Measurements from ENCODE around the gene USP31.

Gene USP31

GRCh38 chr16:23057013-23057596, 92.1 kb downstream of the USP31 start:
- no peaks in the 10 kb centered on the region for H3K4me1 ChIP-seq (ENCODE audit: control insufficient read depth, insufficient read depth, low read length)
- no peak for DNase-seq (ENCODE audit: low read depth)
- peaks cover 5% of the 10 kb centered on the region for H3K9me3 ChIP-seq (ENCODE audit: control insufficient read depth, low read length)
- no peaks in the 10 kb centered on the region for H3K36me3 ChIP-seq (ENCODE audit: control insufficient read depth, insufficient read depth, low read length, severe bottlenecking)
- no peak overlapping the region for H3K4me3 ChIP-seq (ENCODE audit: low read length)
- H3K27me3 ChIP-seq (replicated peaks; ENCODE audit: control insufficient read depth, insufficient read depth, low read length) = peaks cover 36% of the 10 kb centered on the region
- H3K9ac ChIP-seq (ENCODE audit: low read length) = no peak overlapping the region

GRCh38 chr16:23055481-23055880, 93.8 kb downstream of the USP31 start:
- peaks cover 48% of the 10 kb centered on the region for H3K27me3 ChIP-seq (replicated peaks; ENCODE audit: control insufficient read depth, insufficient read depth, low read length)
- DNase-seq (ENCODE audit: low read depth) = no peak
- no peak overlapping the region for H3K9ac ChIP-seq (ENCODE audit: low read length)
- no peaks in the 10 kb centered on the region for H3K4me1 ChIP-seq (ENCODE audit: control insufficient read depth, insufficient read depth, low read length)
- H3K36me3 ChIP-seq (ENCODE audit: control insufficient read depth, insufficient read depth, low read length, severe bottlenecking) = no peaks in the 10 kb centered on the region
- peaks cover 5% of the 10 kb centered on the region for H3K9me3 ChIP-seq (ENCODE audit: control insufficient read depth, low read length)
- no peak overlapping the region for H3K4me3 ChIP-seq (ENCODE audit: low read length)

GRCh38 chr16:23052908-23053580, 96.2 kb downstream of the USP31 start:
- peaks cover 38% of the 10 kb centered on the region for H3K27me3 ChIP-seq (replicated peaks; ENCODE audit: control insufficient read depth, insufficient read depth, low read length)
- no peak for DNase-seq (ENCODE audit: low read depth)

GRCh38 chr16:23052221-23052620, 97.0 kb downstream of the USP31 start:
- no peaks in the 10 kb centered on the region for H3K36me3 ChIP-seq (ENCODE audit: control insufficient read depth, insufficient read depth, low read length, severe bottlenecking)

More at GRCh38 chr16:23052908-23053580, 96.2 kb downstream of the USP31 start:
- H3K4me1 ChIP-seq (ENCODE audit: control insufficient read depth, insufficient read depth, low read length) = no peaks in the 10 kb centered on the region
- H3K9ac ChIP-seq (ENCODE audit: low read length) = no peak overlapping the region
- H3K9me3 ChIP-seq (ENCODE audit: control insufficient read depth, low read length) = peaks cover 5% of the 10 kb centered on the region
- no peak overlapping the region for H3K4me3 ChIP-seq (ENCODE audit: low read length)
- H3K36me3 ChIP-seq (ENCODE audit: control insufficient read depth, insufficient read depth, low read length, severe bottlenecking) = no peaks in the 10 kb centered on the region

GRCh38 chr16:23051587-23051986, 97.7 kb downstream of the USP31 start:
- Histone ChIP-seq H3K9me3 (ENCODE audit: control insufficient read depth, low read length) (no peaks in the 10 kb centered on the region), H3K36me3 (ENCODE audit: control insufficient read depth, insufficient read depth, low read length, severe bottlenecking) (no peaks in the 10 kb centered on the region), H3K27me3 (replicated peaks; ENCODE audit: control insufficient read depth, insufficient read depth, low read length) (peaks cover 44% of the 10 kb centered on the region), H3K4me1 (ENCODE audit: control insufficient read depth, insufficient read depth, low read length) (no peaks in the 10 kb centered on the region), H3K4me3 (ENCODE audit: low read length) (no peak overlapping the region), H3K9ac (ENCODE audit: low read length) (no peak overlapping the region)
- DNase-seq (ENCODE audit: low read depth) = no peak

More at GRCh38 chr16:23052221-23052620, 97.0 kb downstream of the USP31 start:
- H3K9me3 ChIP-seq (ENCODE audit: control insufficient read depth, low read length) = peaks cover 3% of the 10 kb centered on the region
- DNase-seq (ENCODE audit: low read depth) = no peak
- no peaks in the 10 kb centered on the region for H3K4me1 ChIP-seq (ENCODE audit: control insufficient read depth, insufficient read depth, low read length)
- H3K27me3 ChIP-seq (replicated peaks; ENCODE audit: control insufficient read depth, insufficient read depth, low read length) = peaks cover 45% of the 10 kb centered on the region
- no peak overlapping the region for H3K9ac ChIP-seq (ENCODE audit: low read length)
- H3K4me3 ChIP-seq (ENCODE audit: low read length) = no peak overlapping the region

- Histone ChIP-seq H3K9ac (ENCODE audit: low read length) (no peak overlapping the region), H3K4me1 (ENCODE audit: control insufficient read depth, insufficient read depth, low read length) (no peaks in the 10 kb centered on the region), H3K36me3 (ENCODE audit: control insufficient read depth, insufficient read depth, low read length, severe bottlenecking) (no peaks in the 10 kb centered on the region), H3K9me3 (ENCODE audit: control insufficient read depth, low read length) (peaks cover 12% of the 10 kb centered on the region), H3K4me3 (ENCODE audit: low read length) (no peak overlapping the region), H3K27me3 (replicated peaks; ENCODE audit: control insufficient read depth, insufficient read depth, low read length) (peaks cover 40% of the 10 kb centered on the region)
- no peak for DNase-seq (ENCODE audit: low read depth)
Measured at GRCh38 chr16:23048164-23048563, 101.1 kb downstream of the USP31 start.

- no peak overlapping the region for H3K9ac ChIP-seq (ENCODE audit: low read length)
- DNase-seq (ENCODE audit: low read depth) = no peak
- H3K4me1 ChIP-seq (ENCODE audit: control insufficient read depth, insufficient read depth, low read length) = no peaks in the 10 kb centered on the region
- peaks cover 14% of the 10 kb centered on the region for H3K27me3 ChIP-seq (replicated peaks; ENCODE audit: control insufficient read depth, insufficient read depth, low read length)
- H3K36me3 ChIP-seq (ENCODE audit: control insufficient read depth, insufficient read depth, low read length, severe bottlenecking) = no peaks in the 10 kb centered on the region
- H3K9me3 ChIP-seq (ENCODE audit: control insufficient read depth, low read length) = peaks cover 12% of the 10 kb centered on the region
- H3K4me3 ChIP-seq (ENCODE audit: low read length) = no peak overlapping the region
Measured at GRCh38 chr16:23045025-23045424, 104.2 kb downstream of the USP31 start.

GRCh38 chr16:23040246-23040645, 109.0 kb downstream of the USP31 start:
- Histone ChIP-seq H3K4me3 (ENCODE audit: low read length) (no peak overlapping the region), H3K36me3 (ENCODE audit: control insufficient read depth, insufficient read depth, low read length, severe bottlenecking) (no peaks in the 10 kb centered on the region), H3K4me1 (ENCODE audit: control insufficient read depth, insufficient read depth, low read length) (no peaks in the 10 kb centered on the region), H3K27me3 (replicated peaks; ENCODE audit: control insufficient read depth, insufficient read depth, low read length) (no peaks in the 10 kb centered on the region), H3K9ac (ENCODE audit: low read length) (no peak overlapping the region), H3K9me3 (ENCODE audit: control insufficient read depth, low read length) (peaks cover 8% of the 10 kb centered on the region)
- no peak for DNase-seq (ENCODE audit: low read depth)

- Histone ChIP-seq H3K4me3 (ENCODE audit: low read length) (no peak overlapping the region), H3K9me3 (ENCODE audit: control insufficient read depth, low read length) (no peaks in the 10 kb centered on the region), H3K27me3 (replicated peaks; ENCODE audit: control insufficient read depth, insufficient read depth, low read length) (no peaks in the 10 kb centered on the region), H3K4me1 (ENCODE audit: control insufficient read depth, insufficient read depth, low read length) (no peaks in the 10 kb centered on the region), H3K36me3 (ENCODE audit: control insufficient read depth, insufficient read depth, low read length, severe bottlenecking) (no peaks in the 10 kb centered on the region), H3K9ac (ENCODE audit: low read length) (no peak overlapping the region)
- DNase-seq (ENCODE audit: low read depth) = no peak
Measured at GRCh38 chr16:23039118-23039517, 110.1 kb downstream of the USP31 start.

GRCh38 chr16:23035240-23035639, 114.0 kb downstream of the USP31 start:
- no peaks in the 10 kb centered on the region for H3K27me3 ChIP-seq (replicated peaks; ENCODE audit: control insufficient read depth, insufficient read depth, low read length)
- no peaks in the 10 kb centered on the region for H3K4me1 ChIP-seq (ENCODE audit: control insufficient read depth, insufficient read depth, low read length)
- peaks cover 10% of the 10 kb centered on the region for H3K9me3 ChIP-seq (ENCODE audit: control insufficient read depth, low read length)
- H3K9ac ChIP-seq (ENCODE audit: low read length) = no peak overlapping the region
- H3K36me3 ChIP-seq (ENCODE audit: control insufficient read depth, insufficient read depth, low read length, severe bottlenecking) = no peaks in the 10 kb centered on the region
- no peak overlapping the region for H3K4me3 ChIP-seq (ENCODE audit: low read length)
- no peak for DNase-seq (ENCODE audit: low read depth)

GRCh38 chr16:23031508-23032098, 117.6 kb downstream of the USP31 start:
- Histone ChIP-seq H3K27me3 (replicated peaks; ENCODE audit: control insufficient read depth, insufficient read depth, low read length) (peaks cover 4% of the 10 kb centered on the region), H3K4me1 (ENCODE audit: control insufficient read depth, insufficient read depth, low read length) (no peaks in the 10 kb centered on the region)
- DNase-seq (ENCODE audit: low read depth) = no peak

More at GRCh38 chr16:23031508-23032098, 117.6 kb downstream of the USP31 start:
- Histone ChIP-seq H3K9ac (ENCODE audit: low read length) (no peak overlapping the region), H3K36me3 (ENCODE audit: control insufficient read depth, insufficient read depth, low read length, severe bottlenecking) (no peaks in the 10 kb centered on the region), H3K9me3 (ENCODE audit: control insufficient read depth, low read length) (peaks cover 10% of the 10 kb centered on the region), H3K4me3 (ENCODE audit: low read length) (no peak overlapping the region)

All from adipocyte (in vitro differentiated cells).